ENCODE data around the gene PACRG.

The PACRG gene

DNA sequence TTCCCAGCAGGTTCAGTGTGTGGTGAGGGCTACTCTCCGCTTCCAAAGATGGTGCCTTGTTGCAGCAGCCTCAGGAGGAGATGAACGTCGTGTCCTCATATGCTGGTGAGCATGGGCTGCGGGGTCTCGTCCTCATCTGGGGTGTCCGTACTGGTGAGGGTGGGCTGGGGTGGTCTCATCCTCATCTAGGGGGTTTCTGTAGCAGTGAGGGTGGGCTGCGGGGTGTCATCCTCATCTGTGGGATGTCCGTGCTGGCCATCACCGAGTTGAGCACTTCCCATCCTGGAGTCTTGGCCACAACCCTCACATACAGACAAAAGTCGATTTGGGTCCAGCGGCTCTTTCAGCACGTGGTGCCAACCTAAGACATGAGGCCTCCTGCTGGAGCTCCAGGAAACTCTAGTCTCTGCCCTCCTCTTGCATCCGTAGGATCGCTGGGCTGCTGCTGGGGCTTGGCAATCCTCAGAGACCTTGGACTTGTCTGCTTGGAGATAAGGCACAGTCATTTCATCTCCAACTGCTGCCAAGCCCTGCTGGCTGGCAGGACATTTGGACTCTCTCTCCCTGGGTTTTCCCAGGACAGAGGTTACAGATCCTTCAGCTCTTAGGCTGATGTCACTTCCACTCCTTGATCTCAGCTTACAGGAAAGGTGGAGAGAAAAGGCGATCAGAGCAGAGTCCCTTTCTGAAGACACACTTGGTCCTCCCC lies 160.4 kb downstream of the PACRG start:
- FAIRE-seq (no peak), DNase-seq (ENCODE audit: insufficient read length, low spot score) (no peak)
- no peak for TF ChIP-seq POLR2A (IDR thresholded peaks at IDR 0.05; ENCODE audit: low read depth, low read length)

DNA sequence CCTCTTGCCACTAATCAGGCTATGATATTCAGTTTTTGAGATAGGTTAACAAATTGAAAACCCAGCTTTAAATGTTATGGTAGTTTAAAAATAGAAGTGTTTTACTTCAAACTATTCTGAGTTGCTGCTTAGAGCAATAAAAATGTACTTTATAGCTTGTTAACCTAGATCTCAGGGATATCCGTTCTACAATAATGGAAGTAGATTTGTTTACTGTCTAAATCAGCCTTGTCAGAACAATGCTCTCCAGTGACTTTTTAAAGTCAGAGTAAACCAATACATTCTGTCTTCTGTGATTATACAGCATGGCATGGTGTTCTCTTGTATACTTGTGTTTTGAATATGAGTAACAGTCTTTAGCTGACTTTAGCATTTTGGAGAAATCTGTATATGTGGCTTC lies 161.5 kb downstream of the PACRG start:
- FAIRE-seq = no peak
- no peak for TF ChIP-seq POLR2A (IDR thresholded peaks at IDR 0.05; ENCODE audit: low read depth, low read length)
- DNase-seq (ENCODE audit: insufficient read length, low spot score) = no peak

DNA sequence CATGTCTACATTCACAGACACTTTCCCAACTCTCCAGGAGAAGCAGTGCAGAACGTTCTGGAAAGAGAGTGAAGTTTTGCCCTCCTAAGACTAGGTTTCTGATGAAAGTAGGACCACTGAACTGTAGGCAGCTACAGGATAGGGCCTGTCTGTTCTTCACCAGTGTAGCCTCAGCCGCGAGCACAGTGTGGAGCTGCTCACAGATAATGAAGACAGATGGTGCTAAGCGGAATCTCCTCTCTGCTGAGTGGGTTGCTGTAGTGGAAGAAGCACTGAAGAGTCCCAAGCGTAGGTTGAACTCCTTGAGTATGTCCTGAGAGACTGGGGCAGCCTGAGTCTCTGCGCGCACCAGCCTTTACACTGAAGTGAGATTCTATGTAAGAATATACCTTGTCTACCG lies 170.2 kb downstream of the PACRG start:
- no peak for TF ChIP-seq POLR2A (IDR thresholded peaks at IDR 0.05; ENCODE audit: low read depth, low read length)
- FAIRE-seq (no peak), DNase-seq (ENCODE audit: insufficient read length, low spot score) (no peak)

DNA sequence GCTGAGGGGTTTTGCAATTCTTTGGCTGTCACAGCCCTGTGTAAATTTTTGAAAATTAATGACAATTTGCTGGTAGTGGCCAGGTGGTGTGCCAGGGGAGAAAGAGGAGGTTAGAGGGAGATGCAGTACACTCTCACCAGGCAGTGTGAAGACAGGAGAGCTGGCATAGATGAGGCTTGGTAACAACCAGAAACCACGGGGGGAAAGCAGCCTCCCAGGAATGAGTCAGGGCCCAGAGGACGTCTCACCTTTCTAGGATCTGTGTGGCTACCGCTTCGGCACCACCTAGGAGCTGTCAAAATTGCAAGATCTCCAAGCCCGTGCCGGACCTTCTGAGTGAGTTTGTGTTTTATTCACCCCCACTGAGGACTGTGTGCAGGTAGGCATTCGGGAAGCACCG lies 171.4 kb downstream of the PACRG start:
- no peak for TF ChIP-seq POLR2A (IDR thresholded peaks at IDR 0.05; ENCODE audit: low read depth, low read length)
- DNase-seq (ENCODE audit: insufficient read length, low spot score) (no peak), FAIRE-seq (no peak)

DNA sequence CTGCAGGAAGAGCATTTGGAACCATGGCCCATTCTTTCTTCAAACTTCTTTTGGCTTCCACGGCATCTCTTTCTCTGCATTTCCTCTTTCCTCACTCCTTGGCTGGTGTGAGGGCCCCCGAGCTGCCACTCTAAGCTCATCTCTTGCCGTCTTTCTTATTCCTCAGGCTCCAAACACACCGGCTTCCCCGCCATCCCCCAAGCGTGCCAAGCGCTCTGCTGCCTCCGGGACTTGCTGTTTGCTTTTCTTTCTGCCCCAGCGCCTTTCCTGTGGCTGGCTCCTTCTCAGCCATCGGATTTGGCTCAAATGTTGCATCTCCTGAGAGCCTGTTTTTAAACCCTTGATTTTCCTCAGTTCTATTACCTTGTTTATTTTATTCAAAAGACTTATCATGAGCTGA lies 172.7 kb downstream of the PACRG start:
- no peak for TF ChIP-seq POLR2A (IDR thresholded peaks at IDR 0.05; ENCODE audit: low read depth, low read length)
- DNase-seq (ENCODE audit: insufficient read length, low spot score) = no peak
- no peak for FAIRE-seq

DNA sequence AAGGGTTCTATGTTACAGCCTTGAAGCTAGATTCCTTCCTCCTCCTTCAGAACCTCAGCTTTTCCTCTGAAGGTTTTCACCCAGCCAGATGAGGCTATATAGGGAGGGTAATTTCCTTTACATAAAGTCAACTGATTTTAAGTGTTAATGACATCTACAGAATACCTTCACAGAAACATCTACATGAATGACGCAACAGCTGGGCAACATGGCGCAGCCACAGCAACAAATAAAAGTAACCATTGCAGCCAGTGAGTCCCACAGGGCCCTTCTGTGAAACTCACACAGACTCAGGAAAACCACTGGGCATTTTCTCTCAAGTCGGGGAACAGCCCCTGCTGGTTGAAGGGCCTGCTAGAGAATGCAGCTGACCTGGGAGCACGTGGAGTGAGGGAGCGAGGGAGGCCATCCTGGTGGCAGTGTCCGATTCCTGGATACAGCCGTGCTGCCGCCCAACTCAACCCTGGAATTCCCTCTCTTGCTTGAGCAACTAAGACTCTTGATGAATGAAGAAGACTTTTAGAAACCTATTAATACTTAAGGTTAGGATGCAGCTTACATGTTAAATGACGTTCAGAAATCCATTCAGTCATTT lies 176.4 kb downstream of the PACRG start:
- DNase-seq (ENCODE audit: insufficient read length, low spot score) (no peak), FAIRE-seq (no peak)
- no peak for TF ChIP-seq POLR2A (IDR thresholded peaks at IDR 0.05; ENCODE audit: low read depth, low read length)

DNA sequence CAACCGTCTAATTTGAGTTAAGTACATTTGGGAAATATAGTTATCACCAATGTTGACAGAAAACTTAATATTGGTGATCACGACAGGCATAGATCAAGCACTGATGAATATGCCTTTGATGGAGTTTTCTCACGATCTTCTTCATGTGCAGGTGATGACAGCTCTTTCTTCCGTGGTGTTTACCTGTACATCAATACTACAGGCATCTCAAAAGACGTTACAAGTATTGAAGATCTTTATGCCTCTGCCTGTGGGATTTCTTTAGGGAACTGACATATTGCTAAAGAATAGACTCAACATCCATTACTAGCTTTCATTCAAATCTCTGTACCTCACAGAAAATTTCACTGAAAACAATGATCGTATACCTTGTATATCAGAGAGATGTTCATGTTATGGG lies 178.7 kb downstream of the PACRG start:
- DNase-seq (ENCODE audit: insufficient read length, low spot score) (no peak), FAIRE-seq (no peak)
- TF ChIP-seq POLR2A (IDR thresholded peaks at IDR 0.05; ENCODE audit: low read depth, low read length) = no peak

DNA sequence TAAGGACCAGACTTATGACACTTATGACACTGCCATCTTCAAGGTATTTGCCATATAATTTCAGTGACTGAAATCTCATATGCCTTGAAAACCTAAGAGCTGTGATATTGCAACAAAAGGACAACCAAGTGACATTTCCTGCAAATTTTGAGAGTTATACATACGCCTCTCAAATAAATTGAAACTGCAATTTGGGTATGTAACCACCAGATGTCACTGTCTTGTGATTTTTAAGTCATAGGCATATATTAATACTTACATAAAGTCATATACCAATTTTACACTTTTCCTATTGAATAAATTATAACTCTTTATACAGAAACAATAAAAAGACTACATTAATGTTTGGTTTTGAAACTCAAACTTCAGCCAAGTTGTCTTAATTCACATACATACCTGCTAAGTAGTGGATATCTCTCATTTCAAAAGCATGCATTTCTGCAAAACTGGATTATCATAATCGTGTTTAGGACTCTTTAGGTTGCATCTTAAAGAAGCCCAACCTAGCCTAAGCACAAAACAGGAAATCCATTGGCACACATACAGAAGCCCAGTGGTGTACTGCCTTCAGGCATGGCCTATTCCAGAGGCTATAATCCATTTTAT lies 180.2 kb downstream of the PACRG start:
- DNase-seq (ENCODE audit: insufficient read length, low spot score) (no peak), FAIRE-seq (no peak)
- no peak for TF ChIP-seq POLR2A (IDR thresholded peaks at IDR 0.05; ENCODE audit: low read depth, low read length)

DNA sequence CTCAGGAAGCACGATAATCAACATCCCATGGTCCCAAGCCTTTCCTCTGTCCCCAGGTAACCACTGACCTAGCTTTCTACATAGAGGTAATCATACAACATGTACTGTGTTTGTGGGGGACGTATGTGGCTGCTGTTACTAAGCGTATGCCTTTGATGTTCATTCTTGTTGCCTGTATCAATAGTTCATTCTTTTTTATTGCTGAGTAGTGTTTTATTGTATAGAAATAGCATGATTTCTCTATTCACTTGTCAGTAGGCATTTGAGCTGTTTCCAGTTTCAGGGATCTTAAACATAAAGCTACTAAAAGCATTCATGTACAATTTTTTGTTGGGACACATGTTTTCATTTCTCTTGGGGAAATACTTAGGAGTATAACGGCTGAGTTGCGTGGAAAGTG lies 185.4 kb downstream of the PACRG start:
- no peak for TF ChIP-seq POLR2A (IDR thresholded peaks at IDR 0.05; ENCODE audit: low read depth, low read length)
- no peak for DNase-seq (ENCODE audit: insufficient read length, low spot score)
- no peak for FAIRE-seq

DNA sequence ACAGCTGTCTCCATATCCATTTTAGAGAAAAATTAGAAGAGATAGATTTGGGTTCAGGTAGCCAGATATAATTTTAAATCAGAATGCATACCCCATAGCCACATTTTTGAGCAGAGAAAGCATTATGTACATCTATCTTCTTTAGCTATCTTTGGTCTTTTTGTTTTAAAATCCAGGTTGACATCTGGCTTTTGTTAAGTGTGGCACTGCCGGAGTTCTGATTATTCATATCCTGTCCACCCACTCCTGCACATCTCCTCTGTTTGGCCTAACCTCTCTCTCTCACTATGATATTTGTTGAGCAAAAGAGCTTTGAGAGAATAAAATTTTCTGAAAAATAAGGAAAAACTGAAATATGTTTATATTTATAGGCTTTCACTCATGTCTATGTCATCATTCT lies 189.7 kb downstream of the PACRG start:
- no peak for FAIRE-seq
- DNase-seq (ENCODE audit: insufficient read length, low spot score) = no peak
- no peak for TF ChIP-seq POLR2A (IDR thresholded peaks at IDR 0.05; ENCODE audit: low read depth, low read length)

DNA sequence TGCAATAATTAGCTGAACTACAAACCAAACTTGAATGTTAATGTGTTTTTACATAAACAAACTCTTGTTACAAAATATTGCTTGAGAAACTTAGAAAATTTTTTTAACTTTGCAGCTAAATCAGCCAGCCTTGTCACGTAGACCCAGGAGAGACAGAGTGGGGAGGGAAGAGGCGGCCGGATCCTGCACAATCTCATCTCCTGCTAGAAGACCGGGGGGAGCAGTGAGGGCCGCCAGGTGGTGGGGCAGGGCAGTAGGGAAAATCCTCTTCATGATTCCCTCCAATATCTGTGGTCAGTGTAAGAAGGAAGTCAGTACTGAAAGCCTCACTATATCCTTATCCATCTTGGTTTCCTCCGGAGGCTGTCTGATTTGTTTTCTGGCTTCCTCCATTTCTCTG lies 193.3 kb downstream of the PACRG start:
- no peak for DNase-seq (ENCODE audit: insufficient read length, low spot score)
- no peak for TF ChIP-seq POLR2A (IDR thresholded peaks at IDR 0.05; ENCODE audit: low read depth, low read length)
- FAIRE-seq = no peak

DNA sequence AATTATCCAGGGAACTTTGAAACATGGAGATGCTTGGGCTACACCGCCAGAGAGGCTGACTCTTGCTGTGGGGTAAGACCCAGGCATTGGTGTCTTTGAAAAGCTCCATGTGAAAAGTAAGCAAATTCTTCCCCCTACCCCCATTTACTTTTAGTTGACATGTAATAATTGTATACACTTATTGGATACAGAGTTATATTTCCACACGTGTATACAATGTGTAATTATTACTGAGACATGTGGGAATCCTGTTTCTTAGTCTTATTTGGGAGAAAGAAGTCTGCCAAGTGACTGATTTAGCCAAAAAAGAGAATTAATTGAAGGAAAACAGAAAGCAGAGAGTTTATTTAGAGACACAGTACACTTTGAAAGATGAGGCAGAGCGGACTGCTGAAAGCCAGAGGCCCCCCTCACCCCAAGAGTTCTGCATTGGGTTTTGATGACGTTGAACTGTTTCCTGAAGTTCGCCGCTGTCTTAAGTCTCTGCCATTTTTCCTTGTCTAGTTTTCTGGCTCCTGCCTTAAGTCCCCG lies 193.8 kb downstream of the PACRG start:
- no peak for TF ChIP-seq POLR2A (IDR thresholded peaks at IDR 0.05; ENCODE audit: low read depth, low read length)
- DNase-seq (ENCODE audit: insufficient read length, low spot score) (no peak), FAIRE-seq (no peak)

DNA sequence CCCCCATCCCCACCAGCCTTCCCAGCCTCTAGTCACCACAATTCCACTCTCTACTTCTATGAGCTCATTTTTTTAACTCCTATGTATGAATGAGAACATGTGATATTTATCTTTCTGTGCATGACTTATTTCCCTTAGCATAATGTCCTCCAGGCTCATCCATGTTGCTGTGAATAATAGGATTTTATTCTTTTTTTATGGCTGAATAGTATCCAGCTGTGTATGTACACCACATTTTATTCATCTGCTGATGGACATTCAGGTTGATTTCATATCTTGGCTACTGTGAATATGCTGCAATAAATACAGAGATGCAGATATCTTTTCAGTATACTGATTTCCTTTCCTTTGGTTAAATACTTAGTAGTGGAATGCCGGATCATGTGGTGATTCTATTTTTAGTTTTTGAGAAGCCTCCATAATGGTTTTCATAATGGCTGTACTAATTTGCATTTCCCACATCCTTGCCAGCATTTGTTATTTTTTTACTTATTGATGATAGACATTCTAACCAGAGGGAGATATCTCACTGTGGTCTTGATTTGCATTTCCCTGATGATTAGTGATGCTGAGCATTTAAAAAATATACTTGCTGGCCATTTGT lies 194.9 kb downstream of the PACRG start:
- no peak for FAIRE-seq
- DNase-seq (ENCODE audit: insufficient read length, low spot score) = no peak
- no peak for TF ChIP-seq POLR2A (IDR thresholded peaks at IDR 0.05; ENCODE audit: low read depth, low read length)

DNA sequence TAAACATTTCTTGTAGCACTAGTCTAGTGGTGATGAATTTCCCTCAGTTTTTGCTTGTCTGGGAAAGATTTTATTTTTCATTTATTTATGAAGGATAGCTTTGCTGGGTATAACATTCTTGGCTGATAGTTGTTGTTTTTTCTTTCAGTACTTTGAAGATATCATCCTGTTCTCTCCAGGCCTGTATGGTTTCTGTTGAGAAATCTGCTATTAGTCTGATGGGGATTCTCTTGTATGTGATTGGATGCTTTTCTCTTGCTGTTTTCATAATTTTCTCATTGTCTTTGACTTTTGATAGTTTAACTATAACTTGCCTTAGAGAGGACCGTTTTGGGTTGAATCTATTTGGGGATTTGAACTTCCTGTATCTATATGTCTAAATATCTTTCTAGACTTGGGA lies 207.1 kb downstream of the PACRG start:
- FAIRE-seq (no peak), DNase-seq (ENCODE audit: insufficient read length, low spot score) (no peak)
- no peak for TF ChIP-seq POLR2A (IDR thresholded peaks at IDR 0.05; ENCODE audit: low read depth, low read length)

Data from H54 (cell line).